Heart left ventricle (tissue), 16 donors: ENCODE results near the gene SLC26A8. TPM values are rescaled to one million over a fixed set of nuclear protein-coding genes. Genes with fewer than 3 reads are reported as not detected.
"Not testable (repeated sequence)": the region's sequence is repeated elsewhere in the genome, so short reads cannot be mapped to it uniquely, and the experiment has no call there.

Source experiments
- ATAC-seq, 4 donors: fragments of 200-7000 bp; cut with Tn5 transposase; one replicate each; pipeline ENCODE4 v1.9.1; 2020 to 2022; ENCODE audit warnings: moderate library complexity in 4 of 4, mild to moderate bottlenecking in 3 of 4, moderate number of reproducible peaks in 1 of 4
- DNase-seq, 5 donors: peaks; one replicate each; pipeline ENCODE4 v3.0.0-alpha.2; 2020
- H3K27ac ChIP-seq, 12 donors: fragments of 200-600 bp; sonication (generic) in 4 of 12; one replicate each; pipeline versions ENCODE4 v1.5.0 to v1.8.0; 2016 to 2022; ENCODE audit warnings: mild to moderate bottlenecking in 2 of 12
- H3K27me3 ChIP-seq, 9 donors: fragments of 200-600 bp; sonication (generic) in 2 of 9; one replicate each; pipeline versions ENCODE4 v1.5.1 to v1.8.0; 2016 to 2022; ENCODE audit warnings: mild to moderate bottlenecking in 3 of 9
- H3K36me3 ChIP-seq, 9 donors: fragments of 200-600 bp; sonication (generic) in 2 of 9; one replicate each; pipeline versions ENCODE4 v1.5.0 to v1.8.0; 2018 to 2022; ENCODE audit warnings: mild to moderate bottlenecking in 2 of 9
- H3K4me1 ChIP-seq, 12 donors: fragments of 200-600 bp; sonication (generic) in 4 of 12; one replicate each; pipeline versions ENCODE4 v1.5.0 to v1.8.0; 2016 to 2022; ENCODE audit warnings: mild to moderate bottlenecking in 3 of 12
- H3K4me3 ChIP-seq, 12 donors: fragments of 200-600 bp; sonication (generic) in 4 of 12; one replicate each; pipeline versions ENCODE4 v1.5.0 to v1.8.0; 2017 to 2022; ENCODE audit warnings: mild to moderate bottlenecking in 9 of 12, moderate library complexity in 4 of 12
- H3K9me3 ChIP-seq, 12 donors: fragments of 200-600 bp; sonication (generic) in 4 of 12; one replicate each; pipeline versions ENCODE4 v1.5.0 to v1.8.0; 2016 to 2022; ENCODE audit warnings: mild to moderate bottlenecking in 1 of 12
- POLR2A ChIP-seq, 2 donors: fragments of 450-650 bp; IDR thresholded peaks; one replicate each; pipeline ENCODE4 v1.6.1; 2017; ENCODE audit warnings: antibody characterized with exemption in 2 of 2, mild to moderate bottlenecking in 2 of 2, moderate library complexity in 2 of 2
- WGBS, 4 donors: extraction: QIAGEN DNeasy Blood & Tissue Kit in 2 of 4; methylation state at CpG; one replicate each; pipeline versions ENCODE4 v1.1.5 to v1.1.7; 2013 to 2018; 5-methylcytosine and 5-hydroxymethylcytosine counted together
- intact Hi-C, 10 donors: fragments of 100-400 bp; cut with DNase I; formaldehyde crosslinking; loops; one replicate each; pipeline versions ENCODE4 v1.11.1 to v1.14.2; 2022
- polyA plus RNA-seq, 2 donors: library from polyadenylated mRNA; stranded (reverse); fragments of 200-250 nt; gene quantifications; one replicate each; pipeline ENCODE4 v1.2.3, GENCODE V29; 2013
- total RNA-seq, 9 donors: library from RNA; depleted of rRNA in 2 of 9; stranded (reverse); fragments of >200 nt in 2 of 9; fragmentation: NEBNext Ultra II Directional in 3 of 9; extraction: Animal tissue kit (Norgen Biotek cat#: 25700) in 3 of 9; gene quantifications; one replicate each; pipeline versions ENCODE4 v1.1.0 to v1.2.4, GENCODE V29; 2016 to 2023
- TF ChIP-seq, protein P1 (sequence below), 12 donors: fragments of 200-600 bp; sonication (generic) in 4 of 12; IDR thresholded peaks; one replicate each; pipeline versions ENCODE4 v1.5.0 to v1.8.0; 2018 to 2022; ENCODE audit warnings: antibody characterized with exemption in 12 of 12, mild to moderate bottlenecking in 5 of 12
- donor health status: ischemic (EF 13 %, LVEDD 7.1; RV severe dilation, severe dysfunction).
- donor health status: healthy with polysubstance abuse.
- donor health status: DM: no; HTN: yes; CAD: no.
- donor health status: DM: no; HTN: no; CAD: no.
- donor health status: ischemic (EF 25% LVEDD 6.9; RV normal size, moderate dysfunction).
- donor health status: ischemic (EF 25% LVEDD 5.7; RV mildly dilated, moderate dysfunction).
- donor health status: healthy.
- donor health status: DM: yes; HTN: yes; CAD: no.
- donor health status: ischemic (EF 35%, LVEDD 5.7; RV mildly dilated, moderate dysfunction).
- donor health status: nonischemic (EF 11% LVEDD 7.7; RV severe dilation, severe dysfunction).
- donor health status: DM: yes; HTN: yes; CAD: no.
- donor health status: PGD.
- donor health status: ischemic (EF 29% LVEDD 5.4; RV normal size, mild dysfunction).
- donor health status: nonischemic (EF 23%, LVEDD 6.1; RV moderate dilation, normal function).

The SLC26A8 gene
- total and polyA plus RNA-seq, 11 donors: 0.08 to 0.36 (median 0.29) TPM; not detected in 6

- H3K36me3 ChIP-seq: peaks cover 0 to 45% (median 3%) of the 10 kb centered on the region in 9 donors
Observed at GRCh38 chr6:35911871-35912653, 112.4 kb downstream of the SLC26A8 start.

GRCh38 chr6:35909571-35909970 lies 114.9 kb downstream of the SLC26A8 start:
- DNase-seq, ATAC-seq, H3K27ac ChIP-seq, H3K4me3 ChIP-seq, H3K4me1 ChIP-seq, intact Hi-C loops, H3K27me3 ChIP-seq: not testable (repeated sequence)
- Histone ChIP-seq H3K36me3 (peaks cover 0 to 37% (median 0%) of the 10 kb centered on the region in 9 donors), H3K9me3 (peaks cover 0 to 19% (median 3%) of the 10 kb centered on the region in 12 donors)
- 89 to 100% (median 95%) methylated on average over 2 of the region's 2 CpGs for WGBS, 4 donors

More at GRCh38 chr6:35911871-35912653, 112.4 kb downstream of the SLC26A8 start:
- H3K4me3 ChIP-seq: no peak overlapping the region
- H3K27ac ChIP-seq: no peak overlapping the region
- DNase-seq: no peak
- H3K9me3 ChIP-seq: peaks cover 0 to 19% (median 3%) of the 10 kb centered on the region in 12 donors
- no peak for TF ChIP-seq POLR2A (IDR thresholded peaks at IDR 0.05)
- TF ChIP-seq, protein P1, sequence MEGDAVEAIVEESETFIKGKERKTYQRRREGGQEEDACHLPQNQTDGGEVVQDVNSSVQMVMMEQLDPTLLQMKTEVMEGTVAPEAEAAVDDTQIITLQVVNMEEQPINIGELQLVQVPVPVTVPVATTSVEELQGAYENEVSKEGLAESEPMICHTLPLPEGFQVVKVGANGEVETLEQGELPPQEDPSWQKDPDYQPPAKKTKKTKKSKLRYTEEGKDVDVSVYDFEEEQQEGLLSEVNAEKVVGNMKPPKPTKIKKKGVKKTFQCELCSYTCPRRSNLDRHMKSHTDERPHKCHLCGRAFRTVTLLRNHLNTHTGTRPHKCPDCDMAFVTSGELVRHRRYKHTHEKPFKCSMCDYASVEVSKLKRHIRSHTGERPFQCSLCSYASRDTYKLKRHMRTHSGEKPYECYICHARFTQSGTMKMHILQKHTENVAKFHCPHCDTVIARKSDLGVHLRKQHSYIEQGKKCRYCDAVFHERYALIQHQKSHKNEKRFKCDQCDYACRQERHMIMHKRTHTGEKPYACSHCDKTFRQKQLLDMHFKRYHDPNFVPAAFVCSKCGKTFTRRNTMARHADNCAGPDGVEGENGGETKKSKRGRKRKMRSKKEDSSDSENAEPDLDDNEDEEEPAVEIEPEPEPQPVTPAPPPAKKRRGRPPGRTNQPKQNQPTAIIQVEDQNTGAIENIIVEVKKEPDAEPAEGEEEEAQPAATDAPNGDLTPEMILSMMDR (IDR thresholded peaks at IDR 0.05): no peak
- no peaks in the 10 kb centered on the region for H3K27me3 ChIP-seq
- intact Hi-C loops: no loop called here
- H3K4me1 ChIP-seq: no peaks in the 10 kb centered on the region
- 94 to 98% (median 96%) methylated on average over 8 of the region's 8 CpGs for WGBS, 4 donors
- no peak for ATAC-seq

DNA sequence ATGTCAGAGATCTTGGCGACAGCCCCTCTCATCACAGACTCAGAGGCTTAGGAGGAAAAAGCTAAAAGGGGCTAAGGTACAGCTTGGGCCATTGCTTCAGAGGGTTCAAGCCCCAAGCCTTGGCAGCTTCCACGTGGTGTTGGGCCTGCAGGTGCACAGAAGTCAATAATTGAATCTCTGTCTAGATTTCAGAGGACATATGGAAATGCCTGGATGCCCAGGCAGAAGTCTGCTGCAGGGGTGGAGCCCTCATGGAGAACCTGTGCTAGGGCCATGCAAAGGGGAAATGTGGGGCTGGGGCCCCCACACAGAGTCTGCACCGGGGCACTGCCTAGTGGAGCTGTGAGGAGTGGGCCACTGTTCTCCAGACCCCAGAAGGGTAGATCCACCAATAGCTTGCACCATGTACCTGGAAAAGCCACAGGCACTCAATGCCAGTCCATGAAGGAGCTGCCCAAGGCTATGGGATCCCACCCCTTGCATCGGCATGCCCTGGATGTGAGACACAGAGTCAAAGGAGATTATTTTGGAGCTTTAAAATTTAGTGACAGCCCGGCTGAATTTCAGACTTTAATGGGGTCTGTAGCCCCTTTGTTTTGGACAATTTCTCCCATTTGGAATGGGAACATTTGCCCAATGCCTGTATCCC lies 115.6 kb downstream of the SLC26A8 start:
- WGBS, 4 donors: 97 to 100% (median 98%) methylated on average over 4 to 5 of the region's 5 CpGs
- H3K4me3 ChIP-seq, intact Hi-C loops, H3K27ac ChIP-seq, H3K27me3 ChIP-seq, DNase-seq, H3K4me1 ChIP-seq, ATAC-seq: not testable (repeated sequence)
- H3K36me3 ChIP-seq: peaks cover 0 to 35% (median 3%) of the 10 kb centered on the region in 9 donors
- H3K9me3 ChIP-seq: peaks cover 0 to 19% (median 3%) of the 10 kb centered on the region in 12 donors

DNA sequence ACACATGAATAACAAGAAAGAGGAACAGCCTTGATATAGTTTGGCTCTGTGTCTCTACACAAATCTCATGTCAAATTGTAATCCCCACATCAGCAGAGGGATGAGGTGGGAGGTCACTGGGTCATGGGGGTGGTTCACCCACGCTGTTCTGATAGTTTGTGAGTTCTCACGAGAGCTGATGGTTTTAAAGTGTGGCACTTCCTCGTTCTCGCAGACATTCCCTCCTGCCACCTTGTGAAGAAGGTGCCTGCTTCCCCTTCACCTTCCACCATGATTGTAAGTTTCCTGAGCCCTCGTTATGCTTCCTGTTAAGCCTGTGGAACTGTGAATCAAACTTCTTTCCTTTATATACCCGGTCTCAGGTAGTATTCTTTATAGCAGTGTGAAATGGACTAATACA lies 116.7 kb downstream of the SLC26A8 start:
- intact Hi-C loops: no loop called here
- Histone ChIP-seq H3K4me1 (no peaks in the 10 kb centered on the region), H3K4me3 (no peak overlapping the region), H3K36me3 (peaks cover 0 to 33% (median 4%) of the 10 kb centered on the region in 9 donors), H3K9me3 (peaks cover 0 to 19% (median 3%) of the 10 kb centered on the region in 12 donors), H3K27ac (no peak overlapping the region), H3K27me3 (no peaks in the 10 kb centered on the region)
- WGBS, 4 donors: 82 to 90% (median 89%) methylated on average over 6 of the region's 6 CpGs
- TF ChIP-seq, protein P1 (IDR thresholded peaks at IDR 0.05): no peak
- no peak for TF ChIP-seq POLR2A (IDR thresholded peaks at IDR 0.05)
- no peak for DNase-seq
- no peak for ATAC-seq

DNA sequence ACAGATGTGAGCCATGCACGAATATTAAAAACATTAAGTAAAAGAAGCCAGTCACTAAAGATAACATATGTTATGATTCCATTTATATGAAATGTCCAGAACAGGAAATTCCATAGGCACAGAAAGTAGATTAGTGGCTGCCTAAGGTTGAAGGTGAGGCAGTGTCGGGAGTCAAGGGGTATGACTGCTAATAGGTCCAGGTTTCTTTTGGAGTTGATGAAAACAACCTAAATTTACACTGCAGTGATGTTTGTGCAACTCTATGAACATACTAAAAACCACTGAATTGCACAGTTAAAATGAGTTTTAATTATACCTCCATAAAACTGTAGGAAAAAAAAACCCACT lies 118.0 kb downstream of the SLC26A8 start:
- Histone ChIP-seq H3K27me3 (no peaks in the 10 kb centered on the region), H3K4me1 (no peaks in the 10 kb centered on the region), H3K36me3 (peaks cover 0 to 25% (median 4%) of the 10 kb centered on the region in 9 donors), H3K27ac (no peak overlapping the region), H3K9me3 (peaks cover 0 to 19% (median 3%) of the 10 kb centered on the region in 12 donors), H3K4me3 (no peak overlapping the region)
- ATAC-seq (no peak), DNase-seq (no peak)
- WGBS, 4 donors: 72 to 79% (median 76%) methylated on average over 2 of the region's 2 CpGs
- intact Hi-C loops: no loop called here
- TF ChIP-seq POLR2A (IDR thresholded peaks at IDR 0.05): no peak
- TF ChIP-seq, protein P1 (IDR thresholded peaks at IDR 0.05): no peak
